22Rv1 (cell line): ENCODE measurements around the gene CD8B.
"Not testable (repeated sequence)": the region's sequence is repeated elsewhere in the genome, so short reads cannot be mapped to it uniquely, and the experiment has no call there.

Experiments
- ZFX ChIP-seq: fragments of 450-650 bp; IDR thresholded peaks from 2 replicates; pipeline ENCODE4 v1.6.1; 2017; ENCODE audit warnings: antibody characterized with exemption, borderline replicate concordance
- TF ChIP-seq, protein P1 (sequence below): fragments of 450-650 bp; IDR thresholded peaks from 2 replicates; pipeline ENCODE4 v1.5.1; 2017; ENCODE audit warnings: mild to moderate bottlenecking

DNA sequence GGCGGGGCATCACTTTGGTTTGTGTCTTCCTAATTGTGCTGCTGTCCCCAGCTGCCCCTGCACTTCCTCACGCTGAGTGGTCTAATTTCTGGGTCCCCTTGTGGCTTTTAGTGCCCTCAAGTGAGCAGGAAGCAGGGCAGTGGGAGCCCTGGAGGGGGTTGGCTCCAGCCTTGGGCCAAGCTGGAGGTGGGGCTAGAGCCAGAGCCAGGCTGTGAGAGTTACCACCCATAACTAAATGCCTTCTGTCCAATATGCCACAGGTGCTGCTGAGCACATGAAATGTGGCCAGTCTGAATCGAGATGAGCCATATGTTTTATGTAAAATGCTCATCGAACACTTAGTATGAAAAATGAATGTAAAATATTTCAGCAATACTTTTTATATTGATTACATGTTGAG, 5.2 kb downstream of the CD8B start:
- TF ChIP-seq, protein P1, sequence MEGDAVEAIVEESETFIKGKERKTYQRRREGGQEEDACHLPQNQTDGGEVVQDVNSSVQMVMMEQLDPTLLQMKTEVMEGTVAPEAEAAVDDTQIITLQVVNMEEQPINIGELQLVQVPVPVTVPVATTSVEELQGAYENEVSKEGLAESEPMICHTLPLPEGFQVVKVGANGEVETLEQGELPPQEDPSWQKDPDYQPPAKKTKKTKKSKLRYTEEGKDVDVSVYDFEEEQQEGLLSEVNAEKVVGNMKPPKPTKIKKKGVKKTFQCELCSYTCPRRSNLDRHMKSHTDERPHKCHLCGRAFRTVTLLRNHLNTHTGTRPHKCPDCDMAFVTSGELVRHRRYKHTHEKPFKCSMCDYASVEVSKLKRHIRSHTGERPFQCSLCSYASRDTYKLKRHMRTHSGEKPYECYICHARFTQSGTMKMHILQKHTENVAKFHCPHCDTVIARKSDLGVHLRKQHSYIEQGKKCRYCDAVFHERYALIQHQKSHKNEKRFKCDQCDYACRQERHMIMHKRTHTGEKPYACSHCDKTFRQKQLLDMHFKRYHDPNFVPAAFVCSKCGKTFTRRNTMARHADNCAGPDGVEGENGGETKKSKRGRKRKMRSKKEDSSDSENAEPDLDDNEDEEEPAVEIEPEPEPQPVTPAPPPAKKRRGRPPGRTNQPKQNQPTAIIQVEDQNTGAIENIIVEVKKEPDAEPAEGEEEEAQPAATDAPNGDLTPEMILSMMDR: not testable (repeated sequence)
- TF ChIP-seq ZFX: not testable (repeated sequence)
